GM19328 (cell line): Measurements from ENCODE around the gene ARFRP1.
"Not testable (repeated sequence)": the region's sequence is repeated elsewhere in the genome, so short reads cannot be mapped to it uniquely, and the experiment has no call there.

ENCODE experiments used
- ATAC-seq: cut with Tn5 transposase; IDR thresholded peaks from one replicate; pipeline ENCODE4 v1.9.1; 2021; ENCODE audit warnings: mild to moderate bottlenecking, moderate library complexity; ENCODE audit not compliant: unreplicated experiment

The ARFRP1 gene

DNA sequence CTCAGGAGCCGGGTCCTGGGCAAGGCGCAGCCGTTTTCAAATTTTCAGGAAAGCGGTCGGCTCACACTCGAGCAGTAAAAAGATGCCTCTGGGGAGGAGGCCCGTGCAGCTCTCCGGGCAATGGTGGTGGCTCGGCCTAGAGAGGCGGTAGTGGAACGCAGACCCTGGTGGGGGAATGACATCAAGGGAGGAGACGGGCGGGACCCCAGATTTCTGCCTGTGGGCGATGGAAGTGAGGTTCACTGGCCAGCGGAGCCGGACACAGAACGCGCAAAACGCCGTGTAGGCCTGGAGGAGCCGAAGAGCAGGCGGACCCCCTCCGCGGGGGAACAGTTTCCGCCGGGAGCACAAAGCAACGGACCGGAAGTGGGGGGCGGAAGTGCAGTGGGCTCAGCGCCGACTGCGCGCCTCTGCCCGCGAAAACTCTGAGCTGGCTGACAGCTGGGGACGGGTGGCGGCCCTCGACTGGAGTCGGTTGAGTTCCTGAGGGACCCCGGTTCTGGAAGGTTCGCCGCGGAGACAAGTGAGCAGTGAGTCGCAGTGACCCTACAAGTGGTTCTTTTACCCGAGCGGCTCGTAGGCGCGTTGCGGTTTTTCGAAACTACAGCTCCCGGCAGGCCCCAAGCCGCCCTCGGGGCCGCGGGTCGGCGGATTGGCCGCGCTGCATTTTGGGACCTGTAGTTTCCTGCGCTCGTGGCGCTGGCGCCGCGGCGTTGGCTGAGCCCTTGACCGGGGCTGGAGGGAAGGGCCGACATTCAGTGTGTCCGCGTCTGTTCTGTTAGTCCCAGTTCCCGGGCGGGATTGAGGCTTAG is 49.6 kb downstream of the ARFRP1 start, which contains the start of gene RTEL1:
Gene RTEL1, plus strand, starts transcription at position 376 of the 812 bp plus-strand sequence. CDS start 1,091 bp downstream, outside the sequence.
- peak; percentile 84 for ATAC-seq

DNA sequence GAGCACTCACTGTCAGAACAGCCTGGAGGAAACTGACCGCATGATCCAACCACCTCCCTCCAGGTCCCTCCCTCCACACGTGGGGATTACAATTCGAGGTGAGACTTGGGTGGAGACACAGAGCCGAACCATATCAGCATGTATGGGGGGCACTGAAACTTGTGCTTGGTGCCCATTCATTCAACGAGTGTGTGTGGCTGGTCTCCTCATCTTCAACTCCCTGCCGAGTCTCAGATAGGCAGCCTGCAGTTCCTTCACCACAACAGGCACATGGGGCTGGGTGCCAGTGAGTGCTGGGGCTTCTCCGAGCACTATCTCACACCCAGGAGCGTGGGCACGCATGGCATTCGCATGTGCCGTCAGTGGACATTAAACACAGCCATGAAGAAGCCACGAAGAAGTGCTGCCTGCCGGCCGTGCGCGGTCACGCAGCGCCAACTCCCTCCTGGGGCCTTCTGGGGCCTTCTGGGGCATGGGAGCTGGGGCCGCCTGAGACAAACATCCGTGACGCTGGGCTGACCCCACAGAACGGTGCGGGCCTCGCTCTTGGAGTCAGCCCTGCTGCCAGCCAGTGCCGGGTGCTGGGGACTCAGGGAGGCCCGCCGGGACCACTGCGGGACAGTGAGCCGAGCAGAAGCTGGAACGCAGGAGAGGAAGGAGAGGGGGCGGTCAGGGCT is 50.4 kb downstream of the ARFRP1 start:
- ATAC-seq = no peak

DNA sequence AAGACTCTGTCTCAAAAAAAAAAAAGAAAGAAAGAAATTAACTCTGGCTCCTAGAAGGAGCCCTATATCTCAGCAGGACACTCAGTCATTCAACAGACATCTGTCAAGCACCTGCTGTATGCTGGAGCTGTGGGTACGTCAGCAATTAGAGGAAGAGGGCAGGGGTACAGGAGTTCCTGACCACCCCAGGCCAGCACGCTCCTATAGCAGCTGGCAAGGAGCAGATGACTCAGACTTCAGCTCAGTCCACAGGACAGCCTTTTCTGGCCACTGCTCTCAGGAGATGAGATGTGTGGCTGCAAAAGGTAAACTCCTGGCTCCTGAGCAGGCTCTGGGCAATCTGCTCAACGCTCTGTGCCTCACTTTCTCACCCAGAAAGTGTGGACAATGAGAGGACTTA is 51.3 kb downstream of the ARFRP1 start:
- no peak for ATAC-seq

DNA sequence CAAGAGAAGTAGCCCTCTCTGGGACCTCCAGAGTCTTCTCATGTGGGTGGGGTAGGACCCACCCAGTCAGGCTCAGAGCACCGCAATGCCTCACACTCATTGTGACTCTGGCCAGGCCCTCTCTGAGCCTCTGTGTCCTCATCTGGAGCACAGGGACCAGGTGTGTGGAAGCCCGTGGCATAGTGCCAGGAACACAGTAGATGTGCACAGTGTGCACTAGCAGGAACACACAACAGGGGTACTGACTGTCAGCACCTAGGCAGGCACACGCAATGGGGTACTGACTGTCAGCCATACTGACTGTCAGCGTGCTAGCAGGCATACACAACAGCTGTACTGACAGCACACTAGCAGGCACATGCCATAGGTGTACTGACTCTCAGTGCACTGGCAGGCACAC is 52.5 kb downstream of the ARFRP1 start:
- ATAC-seq = no peak

DNA sequence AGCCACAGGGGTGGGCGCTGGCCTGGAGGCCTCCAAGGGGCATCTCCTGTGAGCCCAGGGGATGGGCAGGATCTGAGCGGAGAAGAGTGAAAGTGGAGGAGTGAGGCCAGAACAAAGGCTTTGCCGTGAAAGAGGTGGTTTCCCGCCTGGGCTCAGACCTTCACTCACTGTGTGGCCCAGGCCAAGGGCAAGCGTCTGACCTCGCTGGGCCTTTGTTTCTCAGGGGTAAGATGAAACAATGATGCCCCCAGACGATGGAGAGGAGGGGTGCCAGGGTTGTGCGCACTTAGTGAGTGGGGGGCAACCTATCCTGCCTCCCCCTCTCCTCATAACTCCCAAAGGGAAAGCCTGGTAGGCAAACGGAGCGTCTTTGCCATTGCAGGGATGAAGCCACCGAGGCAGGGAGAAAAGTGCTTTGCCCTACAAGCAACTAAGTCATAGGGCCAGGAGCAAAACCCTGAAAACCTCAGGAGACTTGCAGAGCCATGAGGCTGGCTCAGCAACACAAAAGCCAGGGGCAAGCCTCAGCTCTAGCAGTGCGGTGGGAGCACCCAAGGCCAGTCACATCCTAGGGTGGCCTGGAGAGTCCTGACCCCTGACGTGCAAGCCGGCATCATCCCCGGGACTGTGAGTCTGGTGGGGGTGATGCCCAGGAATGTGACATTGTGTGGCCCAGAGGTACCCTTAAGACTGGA is 53.7 kb downstream of the ARFRP1 start:
- no peak for ATAC-seq

DNA sequence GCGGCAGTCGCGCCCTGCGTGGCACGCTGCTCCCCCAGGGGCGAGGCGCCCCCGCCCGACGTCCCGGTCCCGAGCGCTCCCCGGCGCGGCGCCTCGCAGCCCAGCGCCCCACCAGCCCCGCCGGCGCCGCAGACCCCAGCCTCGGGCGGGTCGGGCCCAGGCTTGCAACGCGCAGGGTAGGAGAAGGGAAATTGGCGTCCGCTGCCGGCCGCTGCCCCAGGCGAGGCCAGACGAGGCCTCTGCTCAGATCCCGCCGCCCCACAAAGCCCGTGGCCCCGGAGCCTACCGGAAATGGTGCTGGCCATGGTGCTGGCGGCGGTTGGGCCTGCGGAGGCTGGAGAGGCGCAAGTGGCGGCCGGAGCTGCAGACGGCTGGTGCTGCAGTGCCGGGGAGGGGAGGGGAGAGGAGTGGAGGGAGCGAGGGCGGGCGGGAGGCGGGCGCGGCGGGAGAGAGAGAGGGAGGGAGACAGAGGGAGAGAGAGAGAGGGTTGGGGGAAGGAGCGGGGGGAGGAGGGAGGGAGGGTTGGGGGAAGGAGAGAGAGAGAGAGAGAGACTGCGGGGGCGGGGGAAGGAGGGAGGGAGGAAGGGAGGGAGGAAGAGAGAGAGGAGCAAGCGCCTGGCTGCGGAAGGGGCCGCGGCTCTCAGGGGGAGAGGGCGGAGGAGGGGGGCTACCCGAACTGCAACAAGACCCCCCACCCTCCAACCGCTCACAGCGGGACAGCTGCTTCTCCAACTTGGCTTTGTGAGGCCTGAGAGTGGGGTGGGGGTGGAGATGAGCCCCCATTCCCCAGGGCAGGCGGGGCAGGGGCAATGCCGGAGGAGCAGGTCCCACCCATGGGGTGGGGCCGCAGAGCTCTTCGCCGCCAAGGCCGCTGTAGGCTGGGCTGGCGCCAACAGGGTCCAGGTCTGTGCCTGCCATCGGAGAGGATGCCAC is 54.5 kb downstream of the ARFRP1 start, which contains the start of gene STMN3:
Gene STMN3, minus strand, starts transcription at position 384 of the 933 bp plus-strand sequence. Its CDS starts 79 bp downstream, at position 305.
- no peak for ATAC-seq

DNA sequence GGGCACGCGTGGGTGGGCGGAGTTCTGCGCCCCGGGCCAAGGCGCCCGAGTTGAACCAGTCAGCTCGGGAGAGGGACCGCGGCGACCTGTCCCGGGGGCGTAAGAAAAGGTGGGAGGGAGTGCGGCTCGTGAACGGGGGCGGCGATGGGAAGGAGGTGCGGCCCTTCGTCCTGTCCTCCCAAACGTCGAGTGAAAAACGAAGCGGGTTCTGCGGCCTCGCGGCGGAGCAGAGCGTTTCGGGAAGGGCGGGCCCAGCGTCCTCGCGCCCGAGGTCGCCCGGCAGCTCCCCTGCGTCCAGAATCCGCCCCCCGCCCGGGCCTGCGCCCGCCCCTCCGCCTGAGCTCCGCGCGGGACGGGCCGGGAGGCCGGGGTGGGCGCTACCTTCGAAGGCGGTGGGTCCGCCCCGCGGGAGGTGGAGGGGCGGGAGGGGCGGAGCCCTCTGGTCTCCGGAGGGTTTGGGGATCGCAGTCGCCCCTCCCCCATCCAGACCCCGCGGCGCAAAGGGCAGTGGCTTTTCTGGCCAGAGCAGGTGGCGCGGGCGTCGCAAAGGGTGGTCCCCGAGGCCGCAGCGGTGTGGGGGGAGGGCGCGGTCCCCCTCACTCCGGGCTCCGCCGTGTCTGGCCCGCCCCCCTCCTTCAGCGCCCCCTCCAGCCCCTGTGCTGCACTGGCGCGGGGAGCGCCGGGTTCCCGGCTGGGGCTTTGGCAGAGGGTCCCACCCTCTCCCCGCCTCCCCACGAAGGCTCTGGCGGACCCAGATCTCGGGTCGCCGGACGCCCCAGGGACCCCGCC is 55.4 kb downstream of the ARFRP1 start:
- ATAC-seq = no peak

DNA sequence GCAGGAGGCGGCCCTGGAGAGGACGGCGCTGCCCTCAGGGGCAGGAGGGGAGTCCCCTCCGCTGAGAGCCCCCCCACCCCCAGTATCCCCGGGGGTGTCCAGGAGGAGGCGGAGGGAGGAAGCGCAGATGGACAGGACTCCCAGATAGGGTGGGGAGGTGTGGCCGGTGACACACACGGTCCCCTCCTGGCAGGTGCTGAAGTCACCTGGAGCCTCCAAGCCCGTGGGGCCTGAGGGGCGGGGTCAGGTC is 55.9 kb downstream of the ARFRP1 start:
- ATAC-seq = no peak

DNA sequence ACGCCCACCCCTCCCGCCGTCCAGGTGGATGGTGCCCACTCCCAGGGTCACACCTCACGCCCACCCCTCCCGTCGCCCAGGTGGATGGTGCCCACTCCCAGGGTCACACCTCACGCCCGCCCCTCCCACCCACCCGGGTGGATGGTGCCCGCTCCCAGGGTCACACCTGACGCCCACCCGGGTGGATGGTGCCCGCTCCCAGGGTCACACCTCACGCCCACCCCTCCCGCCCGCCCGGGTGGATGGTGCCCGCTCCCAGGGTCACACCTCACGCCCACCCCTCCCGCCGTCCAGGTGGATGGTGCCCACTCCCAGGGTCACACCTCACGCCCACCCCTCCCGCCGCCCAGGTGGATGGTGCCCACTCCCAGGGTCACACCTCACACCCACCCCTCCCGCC is 57.3 kb downstream of the ARFRP1 start:
- not testable (repeated sequence) for ATAC-seq

DNA sequence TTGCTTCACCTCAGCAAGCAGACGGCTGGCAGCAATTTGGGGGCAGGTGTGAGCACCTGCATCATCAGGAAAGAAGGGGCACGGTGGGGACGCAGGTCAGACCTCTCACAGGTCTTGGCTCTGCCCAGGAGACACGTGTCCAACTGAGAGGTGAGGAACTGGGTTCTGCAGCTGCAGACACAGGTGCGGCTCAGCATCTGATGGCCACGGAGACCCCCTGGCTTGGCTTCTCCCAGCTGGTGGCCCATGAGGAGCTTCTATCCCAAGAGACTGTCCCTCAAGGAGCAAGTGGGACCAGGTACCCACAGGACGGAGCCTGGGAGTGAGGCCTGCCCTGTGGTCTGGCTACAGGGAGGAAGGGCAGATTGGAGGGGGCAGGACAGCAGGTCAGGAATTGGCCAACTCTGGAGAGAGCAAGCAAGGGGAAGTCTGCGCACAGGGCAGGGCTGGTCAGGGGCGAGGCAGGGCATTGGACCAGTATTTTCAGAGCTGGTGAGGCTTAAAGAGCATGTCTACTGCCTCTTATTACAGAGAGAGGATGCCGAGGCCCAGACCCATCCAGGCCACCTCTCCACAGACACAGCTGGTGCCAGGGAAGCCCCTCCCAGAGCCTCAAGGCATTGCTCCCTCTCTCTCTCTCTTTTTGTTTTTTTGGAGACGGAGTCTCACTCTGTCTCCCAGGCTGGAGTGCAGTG is 58.7 kb downstream of the ARFRP1 start:
- ATAC-seq = no peak
